ENCODE measurements around the gene CIDEA. TPM values are rescaled to one million over a fixed set of nuclear protein-coding genes. Genes with fewer than 3 reads are reported as not detected.
A peak's percentile ranks its signal among the peaks of the same experiment; 100 is the strongest.

The CIDEA gene
- total RNA-seq, 2 donors from 2014 or later: not detected

GRCh38 chr18:12288403-12288755 is 34.2 kb downstream of the CIDEA start:
- H3K4me1 ChIP-seq (ENCODE audit: control insufficient read depth, insufficient read depth, low read length): peaks cover 3% of the 10 kb centered on the region
- Mint-ChIP-seq H3K27ac (no peak overlapping the region), H3K4me3 (peak overlapping the region; percentile 69), H3K36me3 (ENCODE audit: low read depth) (no peaks in the 10 kb centered on the region), H3K4me1 (peaks cover 22% of the 10 kb centered on the region), H3K27me3 (ENCODE audit: insufficient read depth) (peaks cover 50% of the 10 kb centered on the region), H3K9me3 (no peaks in the 10 kb centered on the region)
- peaks cover 38% of the 10 kb centered on the region for H3K27me3 ChIP-seq (ENCODE audit: control insufficient read depth, insufficient read depth, low read length, poor library complexity, severe bottlenecking)
- no peak overlapping the region for H3K27ac ChIP-seq (ENCODE audit: low read depth, low read length)
- DNase-seq: no peak
- H3K4me3 ChIP-seq (ENCODE audit: low read length): peak overlapping the region; percentile 84
- H3K9me3 ChIP-seq (ENCODE audit: control insufficient read depth, low read length): no peaks in the 10 kb centered on the region
- no peaks in the 10 kb centered on the region for H3K36me3 ChIP-seq (ENCODE audit: control insufficient read depth, insufficient read depth, low read length)
- 0 to 5% methylated on average over 1 to 10 of the region's 10 CpGs for whole genome bisulfite sequencing, 2 experiments (ENCODE audit: insufficient coverage in 1 of 2, insufficient read length in 1 of 2)
- no peak overlapping the region for H3K9ac ChIP-seq (ENCODE audit: extremely low read depth, low read length, poor library complexity, severe bottlenecking)
- TF ChIP-seq, protein P1, sequence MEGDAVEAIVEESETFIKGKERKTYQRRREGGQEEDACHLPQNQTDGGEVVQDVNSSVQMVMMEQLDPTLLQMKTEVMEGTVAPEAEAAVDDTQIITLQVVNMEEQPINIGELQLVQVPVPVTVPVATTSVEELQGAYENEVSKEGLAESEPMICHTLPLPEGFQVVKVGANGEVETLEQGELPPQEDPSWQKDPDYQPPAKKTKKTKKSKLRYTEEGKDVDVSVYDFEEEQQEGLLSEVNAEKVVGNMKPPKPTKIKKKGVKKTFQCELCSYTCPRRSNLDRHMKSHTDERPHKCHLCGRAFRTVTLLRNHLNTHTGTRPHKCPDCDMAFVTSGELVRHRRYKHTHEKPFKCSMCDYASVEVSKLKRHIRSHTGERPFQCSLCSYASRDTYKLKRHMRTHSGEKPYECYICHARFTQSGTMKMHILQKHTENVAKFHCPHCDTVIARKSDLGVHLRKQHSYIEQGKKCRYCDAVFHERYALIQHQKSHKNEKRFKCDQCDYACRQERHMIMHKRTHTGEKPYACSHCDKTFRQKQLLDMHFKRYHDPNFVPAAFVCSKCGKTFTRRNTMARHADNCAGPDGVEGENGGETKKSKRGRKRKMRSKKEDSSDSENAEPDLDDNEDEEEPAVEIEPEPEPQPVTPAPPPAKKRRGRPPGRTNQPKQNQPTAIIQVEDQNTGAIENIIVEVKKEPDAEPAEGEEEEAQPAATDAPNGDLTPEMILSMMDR (conservative IDR thresholded peaks at IDR 0.05): no peak

GRCh38 chr18:12290086-12290485 is 35.9 kb downstream of the CIDEA start:
- Histone ChIP-seq H3K27me3 (ENCODE audit: control insufficient read depth, insufficient read depth, low read length, poor library complexity, severe bottlenecking) (peaks cover 38% of the 10 kb centered on the region), H3K4me3 (ENCODE audit: low read length) (no peak overlapping the region), H3K9ac (ENCODE audit: extremely low read depth, low read length, poor library complexity, severe bottlenecking) (no peak overlapping the region), H3K4me1 (ENCODE audit: control insufficient read depth, insufficient read depth, low read length) (peaks cover 3% of the 10 kb centered on the region), H3K9me3 (ENCODE audit: control insufficient read depth, low read length) (no peaks in the 10 kb centered on the region), H3K36me3 (ENCODE audit: control insufficient read depth, insufficient read depth, low read length) (no peaks in the 10 kb centered on the region), H3K27ac (ENCODE audit: low read depth, low read length) (no peak overlapping the region)
- 93 to 100% methylated on average over 1 to 2 of the region's 2 CpGs for WGBS, 2 experiments (ENCODE audit: insufficient coverage in 1 of 2, insufficient read length in 1 of 2)
- no peak overlapping the region for H3K27ac Mint-ChIP-seq
- DNase-seq: peak; percentile 20
- H3K4me3 Mint-ChIP-seq: no peak overlapping the region
- TF ChIP-seq, protein P1 (conservative IDR thresholded peaks at IDR 0.05): no peak
- peaks cover 13% of the 10 kb centered on the region for H3K4me1 Mint-ChIP-seq
- H3K9me3 Mint-ChIP-seq: no peaks in the 10 kb centered on the region
- H3K36me3 Mint-ChIP-seq (ENCODE audit: low read depth): no peaks in the 10 kb centered on the region
- peaks cover 42% of the 10 kb centered on the region for H3K27me3 Mint-ChIP-seq (ENCODE audit: insufficient read depth)

GRCh38 chr18:12291161-12291560 is 37.0 kb downstream of the CIDEA start:
- H3K27ac Mint-ChIP-seq: no peak overlapping the region
- H3K36me3 Mint-ChIP-seq (ENCODE audit: low read depth): no peaks in the 10 kb centered on the region

More at GRCh38 chr18:12291161-12291560, 37.0 kb downstream of the CIDEA start:
- no peaks in the 10 kb centered on the region for H3K9me3 ChIP-seq (ENCODE audit: control insufficient read depth, low read length)
- no peak overlapping the region for H3K4me3 ChIP-seq (ENCODE audit: low read length)
- Mint-ChIP-seq H3K4me3 (no peak overlapping the region), H3K4me1 (peaks cover 13% of the 10 kb centered on the region), H3K27me3 (ENCODE audit: insufficient read depth) (peaks cover 35% of the 10 kb centered on the region), H3K9me3 (no peaks in the 10 kb centered on the region)
- H3K27me3 ChIP-seq (ENCODE audit: control insufficient read depth, insufficient read depth, low read length, poor library complexity, severe bottlenecking): peaks cover 35% of the 10 kb centered on the region
- H3K9ac ChIP-seq (ENCODE audit: extremely low read depth, low read length, poor library complexity, severe bottlenecking): no peak overlapping the region
- DNase-seq: peak; percentile 4
- H3K36me3 ChIP-seq (ENCODE audit: control insufficient read depth, insufficient read depth, low read length): no peaks in the 10 kb centered on the region
- TF ChIP-seq, protein P1 (conservative IDR thresholded peaks at IDR 0.05): no peak
- H3K4me1 ChIP-seq (ENCODE audit: control insufficient read depth, insufficient read depth, low read length): peaks cover 3% of the 10 kb centered on the region
- 93 to 100% methylated on average over 3 to 6 of the region's 6 CpGs for WGBS, 2 experiments (ENCODE audit: insufficient coverage in 1 of 2, insufficient read length in 1 of 2)
- no peak overlapping the region for H3K27ac ChIP-seq (ENCODE audit: low read depth, low read length)

All from endodermal cell (in vitro differentiated cells).